A549 (cell line): ENCODE results near the gene DNAJC19. TPM values are rescaled to one million over a fixed set of nuclear protein-coding genes. Genes with fewer than 3 reads are reported as not detected.

Experiments used
- ATAC-seq, 2 experiments: fragments of 200-7000 bp in 1 of 2; fragments of >200 bp in 1 of 2; cut with Nextera tagmentation in 1 of 2; cut with Tn5 transposase in 1 of 2; 3 replicates each; pipeline versions ENCODE4 v1.8.0 to v1.9.1; 2018 to 2020; ENCODE audit warnings: mild to moderate bottlenecking in 1 of 2, moderate library complexity in 1 of 2
- CTCF ChIA-PET: fragments of 300-600 bp; sonication (Branson Sonifier 250); formaldehyde crosslinking; extraction: SDS; loops from one replicate; lab custom pipeline; 2021; ENCODE audit warnings: antibody characterized with exemption, inconsistent platforms; lab: Yijun Ruan, JAX
- POLR2A ChIA-PET: fragments of 350-600 bp; formaldehyde crosslinking; extraction: SDS; loops from one replicate; lab custom pipeline; 2021; ENCODE audit warnings: antibody characterized with exemption, inconsistent platforms; lab: Yijun Ruan, JAX
- DNase-seq, 2 experiments: peaks; one replicate each; pipeline versions ENCODE4 v3.0.0 to v3.0.0-alpha.2; 2011 to 2016; ENCODE audit warnings: low read depth in 1 of 2, low spot score in 1 of 2
- FAIRE-seq: peaks from 2 replicates; lab custom pipeline; 2011; peaks lifted over from hg19 to GRCh38; lab: Jason Lieb, UNC
- H3K27ac ChIP-seq, 2 experiments: fragments of >200 bp; sonication (Bioruptor Twin); formaldehyde crosslinking; 3 replicates each; pipeline ENCODE4 v1.5.1; 2016 to 2017
- H3K4me1 ChIP-seq: fragments of >200 bp; sonication (Bioruptor Twin); formaldehyde crosslinking; 3 replicates; pipeline ENCODE4 v1.6.1; 2016
- H3K4me2 ChIP-seq: fragments of >200 bp; sonication (Bioruptor Twin); formaldehyde crosslinking; 3 replicates; pipeline ENCODE4 v1.6.1; 2016
- H3K4me3 ChIP-seq: fragments of >200 bp; sonication (Bioruptor Twin); formaldehyde crosslinking; 3 replicates; pipeline ENCODE4 v1.5.1; 2016
- H3K9me3 ChIP-seq: fragments of >200 bp; sonication (Bioruptor Twin); formaldehyde crosslinking; 3 replicates; pipeline ENCODE4 v1.6.1; 2016
- BHLHE40 ChIP-seq: IDR thresholded peaks from 2 replicates; pipeline ENCODE4 v1.6.1; 2012; ENCODE audit warnings: low read depth, low read length, inconsistent platforms
- CHD2 ChIP-seq: fragments of 150-350 bp; IDR thresholded peaks from 2 replicates; pipeline ENCODE4 v1.6.1; 2014; ENCODE audit warnings: low read length; ENCODE audit not compliant: partially characterized antibody
- EHMT2 ChIP-seq: fragments of 200-600 bp; sonication (generic); IDR thresholded peaks from 2 replicates; pipeline ENCODE4 v1.6.1; 2016; ENCODE audit warnings: antibody characterized with exemption, low read depth, mild to moderate bottlenecking, moderate library complexity
- ELK1 ChIP-seq: fragments of 150-350 bp; IDR thresholded peaks from 2 replicates; pipeline ENCODE4 v1.6.1; 2014; ENCODE audit warnings: low read depth, mild to moderate bottlenecking, low read length
- EP300 ChIP-seq, 2 experiments: fragments of >200 bp; sonication (Bioruptor Twin); formaldehyde crosslinking; IDR thresholded peaks; 2 replicates in 1 of 2; 3 replicates in 1 of 2; pipeline ENCODE4 v1.6.1; 2016 to 2017
- FOSL2 ChIP-seq, 2 experiments: fragments of 450-650 bp in 1 of 2; fragments of >200 bp in 1 of 2; sonication (Bioruptor Twin) in 1 of 2; formaldehyde crosslinking; IDR thresholded peaks; 2 replicates each; pipeline versions ENCODE4 v1.5.0 to v1.6.1; 2016 to 2020; ENCODE audit warnings: mild to moderate bottlenecking in 1 of 2, moderate library complexity in 1 of 2
- FOXS1 ChIP-seq: fragments of 250-450 bp; sonication (Bioruptor Pico); IDR thresholded peaks from 2 replicates; pipeline ENCODE4 v1.5.0; 2020; ENCODE audit warnings: mild to moderate bottlenecking, moderate library complexity
- GATA3 ChIP-seq: IDR thresholded peaks from 2 replicates; pipeline ENCODE4 v1.6.1; 2012; ENCODE audit warnings: borderline replicate concordance
- HDAC2 ChIP-seq: fragments of 200-600 bp; sonication (generic); IDR thresholded peaks from 2 replicates; pipeline ENCODE4 v1.6.1; 2016
- HMGXB4 ChIP-seq: fragments of 250-450 bp; sonication (Bioruptor Pico); IDR thresholded peaks from 2 replicates; pipeline ENCODE4 v1.5.0; 2021; ENCODE audit warnings: mild to moderate bottlenecking, moderate library complexity, borderline replicate concordance
- HOXA7 ChIP-seq: fragments of 250-450 bp; sonication (Bioruptor Pico); IDR thresholded peaks from 2 replicates; pipeline ENCODE4 v1.5.0; 2020; ENCODE audit warnings: mild to moderate bottlenecking, moderate library complexity
- HOXB13 ChIP-seq: fragments of 250-450 bp; sonication (Bioruptor Pico); IDR thresholded peaks from 2 replicates; pipeline ENCODE4 v1.5.0; 2020; ENCODE audit warnings: low read depth, mild to moderate bottlenecking, moderate library complexity
- HOXB5 ChIP-seq: fragments of 250-450 bp; sonication (Bioruptor Pico); IDR thresholded peaks from 2 replicates; pipeline ENCODE4 v1.5.0; 2020; ENCODE audit warnings: mild to moderate bottlenecking, moderate library complexity
- JUN ChIP-seq, 2 experiments: fragments of >200 bp; sonication (Bioruptor Twin); formaldehyde crosslinking; IDR thresholded peaks; 2 replicates in 1 of 2; 3 replicates in 1 of 2; pipeline ENCODE4 v1.6.1; 2016 to 2017
- JUNB ChIP-seq: fragments of >200 bp; sonication (Bioruptor Twin); formaldehyde crosslinking; IDR thresholded peaks from 2 replicates; pipeline ENCODE4 v1.6.1; 2016
- MAFK ChIP-seq: fragments of 450-650 bp; IDR thresholded peaks from 2 replicates; pipeline ENCODE4 v1.6.1; 2014; ENCODE audit not compliant: partially characterized antibody
- NFE2L2 ChIP-seq: fragments of 150-350 bp; conservative IDR thresholded peaks from 2 replicates; pipeline ENCODE4 v1.6.1; 2014; ENCODE audit warnings: low read length
- NPAS2 ChIP-seq: fragments of 250-450 bp; sonication (Bioruptor Pico); IDR thresholded peaks from 2 replicates; pipeline ENCODE4 v1.8.0; 2022; ENCODE audit warnings: mild to moderate bottlenecking, moderate library complexity, borderline replicate concordance
- NR3C1 ChIP-seq: fragments of >200 bp; sonication (Bioruptor Twin); formaldehyde crosslinking; IDR thresholded peaks from 3 replicates; pipeline ENCODE4 v1.6.1; 2017
- POLR2A ChIP-seq: IDR thresholded peaks from 2 replicates; pipeline ENCODE4 v1.6.1; 2012; ENCODE audit warnings: mild to moderate bottlenecking, low read length
- POLR2AphosphoS2 ChIP-seq: conservative IDR thresholded peaks from 2 replicates; pipeline ENCODE4 v1.6.1; 2012; ENCODE audit warnings: low read length, improper control_type of control experiment, inconsistent platforms
- RARB ChIP-seq: fragments of 250-450 bp; sonication (Bioruptor Pico); IDR thresholded peaks from 2 replicates; pipeline ENCODE4 v1.8.0; 2021; ENCODE audit warnings: mild to moderate bottlenecking, moderate library complexity
- TFCP2L1 ChIP-seq: fragments of 250-450 bp; sonication (Bioruptor Pico); IDR thresholded peaks from 2 replicates; pipeline ENCODE4 v1.5.0; 2021; ENCODE audit warnings: mild to moderate bottlenecking
- ZNF302 ChIP-seq: fragments of 250-450 bp; sonication (Bioruptor Pico); IDR thresholded peaks from 2 replicates; pipeline ENCODE4 v1.9.0; 2021; ENCODE audit warnings: inconsistent platforms, mild to moderate bottlenecking, moderate library complexity
- WGBS: methylation state at CpG from one replicate; pipeline ENCODE4 v1.1.6; 2017; ENCODE audit errors: missing lambda C conversion rate; 5-methylcytosine and 5-hydroxymethylcytosine counted together
- polyA plus RNA-seq, 4 experiments: library from polyadenylated mRNA; depleted of rRNA in 3 of 4; stranded (reverse); fragments of >200 nt; fragmentation: RNase III in 1 of 4; extraction: RNeasy Plus Mini Kit Qiagen cat#74134 plus additional on column Dnase treatment in 1 of 4; gene quantifications; 2 replicates in 3 of 4; 3 replicates in 1 of 4; pipeline ENCODE4 v1.2.3, GENCODE V29; 2011 to 2017
- TF ChIP-seq, protein P1 (sequence below): IDR thresholded peaks from 2 replicates; pipeline ENCODE4 v1.6.1; 2012
- TF ChIP-seq, protein P2 (sequence below): fragments of >200 bp; sonication (Bioruptor Twin); formaldehyde crosslinking; IDR thresholded peaks from 3 replicates; pipeline ENCODE4 v1.5.1; 2016
- TF ChIP-seq, protein P3 (sequence below): fragments of >200 bp; sonication (Bioruptor Twin); formaldehyde crosslinking; IDR thresholded peaks from 2 replicates; pipeline ENCODE4 v1.6.1; 2016
- TF ChIP-seq, protein P4 (sequence below): fragments of 200-600 bp; sonication (generic); IDR thresholded peaks from 2 replicates; pipeline ENCODE4 v1.6.1; 2016; ENCODE audit warnings: antibody characterized with exemption, mild to moderate bottlenecking, moderate library complexity

DNAJC19 gene
- polyA plus RNA-seq, 2 of the 4 experiments (the other 2 are of a cell fraction) = 27.7 to 36.8 TPM

DNA sequence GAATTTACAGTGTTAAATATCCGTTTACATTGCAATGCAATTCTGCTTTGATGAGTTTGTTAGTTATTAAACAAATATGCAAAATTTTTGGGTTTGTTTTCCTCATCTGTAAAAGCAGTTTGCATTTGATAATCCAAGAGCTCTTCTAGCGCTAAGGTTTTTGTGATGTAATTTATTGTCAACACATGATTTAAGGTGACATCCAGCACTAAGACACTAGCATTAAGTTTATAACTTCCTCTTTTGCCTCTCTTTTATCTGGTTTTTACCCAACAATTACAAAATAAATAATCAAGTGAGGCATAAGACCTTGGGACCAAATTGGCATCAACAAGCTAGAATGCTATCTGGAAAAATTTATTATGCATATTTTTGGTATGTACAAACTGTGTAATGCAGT, 969 bp upstream of the DNAJC19 start:
- POLR2A ChIA-PET = no interaction called here
- peaks cover 7% of the 10 kb centered on the region; the same call in 1 of the 3 replicates for H3K4me1 ChIP-seq
- CTCF ChIA-PET = no interaction called here
- DNase-seq (no peak), FAIRE-seq (no peak), ATAC-seq (no peak)
- H3K9me3 ChIP-seq = no peaks in the 10 kb centered on the region
- no peak overlapping the region for H3K27ac ChIP-seq
- H3K4me3 ChIP-seq = peak overlapping the region; percentile 93; the same call in 2 of the 3 replicates
- WGBS = 0% methylated on average over 2 of the region's 2 CpGs
- peak overlapping the region; percentile 90 for H3K4me2 ChIP-seq
- no peak for TF ChIP-seq HMGXB4 (CRISPR knock-in tag)
- no peak for TF ChIP-seq HOXA7
- TF ChIP-seq, protein P1, sequence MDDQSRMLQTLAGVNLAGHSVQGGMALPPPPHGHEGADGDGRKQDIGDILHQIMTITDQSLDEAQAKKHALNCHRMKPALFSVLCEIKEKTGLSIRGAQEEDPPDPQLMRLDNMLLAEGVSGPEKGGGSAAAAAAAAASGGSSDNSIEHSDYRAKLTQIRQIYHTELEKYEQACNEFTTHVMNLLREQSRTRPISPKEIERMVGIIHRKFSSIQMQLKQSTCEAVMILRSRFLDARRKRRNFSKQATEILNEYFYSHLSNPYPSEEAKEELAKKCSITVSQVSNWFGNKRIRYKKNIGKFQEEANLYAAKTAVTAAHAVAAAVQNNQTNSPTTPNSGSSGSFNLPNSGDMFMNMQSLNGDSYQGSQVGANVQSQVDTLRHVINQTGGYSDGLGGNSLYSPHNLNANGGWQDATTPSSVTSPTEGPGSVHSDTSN = no peak
- TF ChIP-seq, protein P2, sequence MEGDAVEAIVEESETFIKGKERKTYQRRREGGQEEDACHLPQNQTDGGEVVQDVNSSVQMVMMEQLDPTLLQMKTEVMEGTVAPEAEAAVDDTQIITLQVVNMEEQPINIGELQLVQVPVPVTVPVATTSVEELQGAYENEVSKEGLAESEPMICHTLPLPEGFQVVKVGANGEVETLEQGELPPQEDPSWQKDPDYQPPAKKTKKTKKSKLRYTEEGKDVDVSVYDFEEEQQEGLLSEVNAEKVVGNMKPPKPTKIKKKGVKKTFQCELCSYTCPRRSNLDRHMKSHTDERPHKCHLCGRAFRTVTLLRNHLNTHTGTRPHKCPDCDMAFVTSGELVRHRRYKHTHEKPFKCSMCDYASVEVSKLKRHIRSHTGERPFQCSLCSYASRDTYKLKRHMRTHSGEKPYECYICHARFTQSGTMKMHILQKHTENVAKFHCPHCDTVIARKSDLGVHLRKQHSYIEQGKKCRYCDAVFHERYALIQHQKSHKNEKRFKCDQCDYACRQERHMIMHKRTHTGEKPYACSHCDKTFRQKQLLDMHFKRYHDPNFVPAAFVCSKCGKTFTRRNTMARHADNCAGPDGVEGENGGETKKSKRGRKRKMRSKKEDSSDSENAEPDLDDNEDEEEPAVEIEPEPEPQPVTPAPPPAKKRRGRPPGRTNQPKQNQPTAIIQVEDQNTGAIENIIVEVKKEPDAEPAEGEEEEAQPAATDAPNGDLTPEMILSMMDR = no peak
- TF ChIP-seq BHLHE40 = no peak
- TF ChIP-seq EHMT2 = no peak
- no peak for TF ChIP-seq FOSL2 (IDR thresholded peaks at IDR 0.05)
- no peak for TF ChIP-seq FOSL2 (CRISPR knock-in tag; IDR thresholded peaks at IDR 0.05)
- TF ChIP-seq ELK1 = no peak
- no peak for TF ChIP-seq JUNB
- no peak for TF ChIP-seq NR3C1
- TF ChIP-seq POLR2AphosphoS2 = no peak

- Histone ChIP-seq H3K9me3 (no peaks in the 10 kb centered on the region), H3K4me1 (peaks cover 7% of the 10 kb centered on the region; the same call in 1 of the 3 replicates), H3K4me3 (no peak overlapping the region), H3K4me2 (no peak overlapping the region), H3K27ac (no peak overlapping the region)
- ChIA-PET POLR2A (no interaction called here), CTCF (no interaction called here)
- FAIRE-seq = no peak
- no peak for DNase-seq
- WGBS = 91% methylated on average over 2 of the region's 2 CpGs
- ATAC-seq = no peak
- TF ChIP-seq, protein P3, sequence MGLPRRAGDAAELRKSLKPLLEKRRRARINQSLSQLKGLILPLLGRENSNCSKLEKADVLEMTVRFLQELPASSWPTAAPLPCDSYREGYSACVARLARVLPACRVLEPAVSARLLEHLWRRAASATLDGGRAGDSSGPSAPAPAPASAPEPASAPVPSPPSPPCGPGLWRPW = no peak
- no peak for TF ChIP-seq MAFK
- no peak for TF ChIP-seq NFE2L2
- TF ChIP-seq ZNF302 (CRISPR knock-in tag) = no peak
- TF ChIP-seq EP300 (IDR thresholded peaks at IDR 0.05) = no peak
- no peak for TF ChIP-seq HDAC2
- no peak for TF ChIP-seq NPAS2 (CRISPR knock-in tag)
- TF ChIP-seq CHD2 = no peak
- no peak for TF ChIP-seq JUN (IDR thresholded peaks at IDR 0.05)
- no peak for TF ChIP-seq HOXB5 (CRISPR knock-in tag)
- TF ChIP-seq TFCP2L1 (CRISPR knock-in tag) = no peak
- TF ChIP-seq HOXB13 (CRISPR knock-in tag) = no peak
- TF ChIP-seq RARB (CRISPR knock-in tag) = no peak
- no peak for TF ChIP-seq FOXS1 (CRISPR knock-in tag)
- no peak for TF ChIP-seq POLR2A
- TF ChIP-seq HMGXB4 (CRISPR knock-in tag) = no peak
- TF ChIP-seq, protein P4, sequence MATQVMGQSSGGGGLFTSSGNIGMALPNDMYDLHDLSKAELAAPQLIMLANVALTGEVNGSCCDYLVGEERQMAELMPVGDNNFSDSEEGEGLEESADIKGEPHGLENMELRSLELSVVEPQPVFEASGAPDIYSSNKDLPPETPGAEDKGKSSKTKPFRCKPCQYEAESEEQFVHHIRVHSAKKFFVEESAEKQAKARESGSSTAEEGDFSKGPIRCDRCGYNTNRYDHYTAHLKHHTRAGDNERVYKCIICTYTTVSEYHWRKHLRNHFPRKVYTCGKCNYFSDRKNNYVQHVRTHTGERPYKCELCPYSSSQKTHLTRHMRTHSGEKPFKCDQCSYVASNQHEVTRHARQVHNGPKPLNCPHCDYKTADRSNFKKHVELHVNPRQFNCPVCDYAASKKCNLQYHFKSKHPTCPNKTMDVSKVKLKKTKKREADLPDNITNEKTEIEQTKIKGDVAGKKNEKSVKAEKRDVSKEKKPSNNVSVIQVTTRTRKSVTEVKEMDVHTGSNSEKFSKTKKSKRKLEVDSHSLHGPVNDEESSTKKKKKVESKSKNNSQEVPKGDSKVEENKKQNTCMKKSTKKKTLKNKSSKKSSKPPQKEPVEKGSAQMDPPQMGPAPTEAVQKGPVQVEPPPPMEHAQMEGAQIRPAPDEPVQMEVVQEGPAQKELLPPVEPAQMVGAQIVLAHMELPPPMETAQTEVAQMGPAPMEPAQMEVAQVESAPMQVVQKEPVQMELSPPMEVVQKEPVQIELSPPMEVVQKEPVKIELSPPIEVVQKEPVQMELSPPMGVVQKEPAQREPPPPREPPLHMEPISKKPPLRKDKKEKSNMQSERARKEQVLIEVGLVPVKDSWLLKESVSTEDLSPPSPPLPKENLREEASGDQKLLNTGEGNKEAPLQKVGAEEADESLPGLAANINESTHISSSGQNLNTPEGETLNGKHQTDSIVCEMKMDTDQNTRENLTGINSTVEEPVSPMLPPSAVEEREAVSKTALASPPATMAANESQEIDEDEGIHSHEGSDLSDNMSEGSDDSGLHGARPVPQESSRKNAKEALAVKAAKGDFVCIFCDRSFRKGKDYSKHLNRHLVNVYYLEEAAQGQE = no peak
- TF ChIP-seq GATA3 = no peak
Measured at GRCh38 chr3:180987344-180987743, 2.2 kb downstream of the DNAJC19 start.
